Stimulated activated naive CD8-positive, alpha-beta T cell treated with anti-CD3 and anti-CD28 coated beads, Interleukin-15, Interleukin-2, amounts not matched to agents 100 ng/mL and 50 ng/mL, for 24 hours (primary cell): Measurements from ENCODE around the gene SVEP1.
"Not testable (repeated sequence)": the region's sequence is repeated elsewhere in the genome, so short reads cannot be mapped to it uniquely, and the experiment has no call there.

Experiments
- H3K27ac Mint-ChIP-seq: one replicate; pipeline ENCODE4 v1.8.0; 2021; ENCODE audit warnings: mild to moderate bottlenecking, mixed read lengths
- H3K27me3 Mint-ChIP-seq: one replicate; pipeline ENCODE4 v1.8.0; 2021; ENCODE audit warnings: mixed read lengths
- H3K36me3 Mint-ChIP-seq: one replicate; pipeline ENCODE4 v1.8.0; 2021; ENCODE audit warnings: low read depth, mixed read lengths
- H3K4me1 Mint-ChIP-seq: one replicate; pipeline ENCODE4 v1.8.0; 2021; ENCODE audit warnings: low read depth, mixed read lengths
- H3K4me3 Mint-ChIP-seq: one replicate; pipeline ENCODE4 v1.8.0; 2021; ENCODE audit warnings: mild to moderate bottlenecking, mixed read lengths
- H3K9me3 Mint-ChIP-seq: one replicate; pipeline ENCODE4 v1.8.0; 2021; ENCODE audit warnings: mixed read lengths

SVEP1 gene

DNA sequence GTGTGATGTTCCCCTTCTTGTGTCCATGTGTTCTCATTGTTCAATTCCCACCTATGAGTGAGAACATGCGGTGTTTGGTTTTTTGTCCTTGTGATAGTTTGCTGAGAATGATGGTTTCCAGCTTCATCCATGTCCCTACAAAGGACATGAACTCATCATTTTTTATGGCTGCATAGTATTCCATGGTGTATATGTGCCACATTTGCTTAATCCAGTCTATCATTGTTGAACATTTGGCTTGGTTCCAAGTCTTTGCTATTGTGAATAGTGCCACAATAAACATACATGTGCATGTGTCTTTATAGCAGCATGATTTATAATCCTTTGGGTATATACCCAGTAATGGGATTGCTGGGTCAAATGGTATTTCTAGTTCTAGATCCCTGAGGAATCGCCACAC, 220.5 kb downstream of the SVEP1 start:
- H3K9me3 Mint-ChIP-seq, H3K4me3 Mint-ChIP-seq, H3K4me1 Mint-ChIP-seq, H3K27me3 Mint-ChIP-seq, H3K27ac Mint-ChIP-seq, H3K36me3 Mint-ChIP-seq: not testable (repeated sequence)

DNA sequence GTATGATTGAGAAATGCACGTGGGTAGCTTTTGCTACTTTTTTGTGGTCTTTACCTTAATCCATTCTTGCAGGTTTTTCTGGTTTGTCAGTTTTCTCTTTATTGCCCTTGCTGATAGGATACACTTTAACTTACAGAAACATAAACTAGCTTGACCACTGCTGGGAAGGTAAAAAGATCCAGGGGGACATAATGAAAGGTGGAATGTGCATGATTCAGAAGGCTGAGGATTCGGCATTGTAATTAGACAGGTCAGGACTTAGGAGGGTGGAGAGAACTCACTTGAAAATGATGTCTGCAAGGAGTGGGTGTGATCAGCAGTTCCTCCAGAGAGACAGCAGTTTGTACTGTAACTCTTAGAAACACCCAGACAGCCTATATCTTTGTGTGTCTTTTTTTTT, 222.0 kb downstream of the SVEP1 start:
- no peak overlapping the region for H3K4me3 Mint-ChIP-seq
- H3K27ac Mint-ChIP-seq, result no peak overlapping the region
- H3K9me3 Mint-ChIP-seq, result no peaks in the 10 kb centered on the region
- H3K36me3 Mint-ChIP-seq, result no peaks in the 10 kb centered on the region
- H3K27me3 Mint-ChIP-seq, result no peaks in the 10 kb centered on the region
- H3K4me1 Mint-ChIP-seq, result no peaks in the 10 kb centered on the region

DNA sequence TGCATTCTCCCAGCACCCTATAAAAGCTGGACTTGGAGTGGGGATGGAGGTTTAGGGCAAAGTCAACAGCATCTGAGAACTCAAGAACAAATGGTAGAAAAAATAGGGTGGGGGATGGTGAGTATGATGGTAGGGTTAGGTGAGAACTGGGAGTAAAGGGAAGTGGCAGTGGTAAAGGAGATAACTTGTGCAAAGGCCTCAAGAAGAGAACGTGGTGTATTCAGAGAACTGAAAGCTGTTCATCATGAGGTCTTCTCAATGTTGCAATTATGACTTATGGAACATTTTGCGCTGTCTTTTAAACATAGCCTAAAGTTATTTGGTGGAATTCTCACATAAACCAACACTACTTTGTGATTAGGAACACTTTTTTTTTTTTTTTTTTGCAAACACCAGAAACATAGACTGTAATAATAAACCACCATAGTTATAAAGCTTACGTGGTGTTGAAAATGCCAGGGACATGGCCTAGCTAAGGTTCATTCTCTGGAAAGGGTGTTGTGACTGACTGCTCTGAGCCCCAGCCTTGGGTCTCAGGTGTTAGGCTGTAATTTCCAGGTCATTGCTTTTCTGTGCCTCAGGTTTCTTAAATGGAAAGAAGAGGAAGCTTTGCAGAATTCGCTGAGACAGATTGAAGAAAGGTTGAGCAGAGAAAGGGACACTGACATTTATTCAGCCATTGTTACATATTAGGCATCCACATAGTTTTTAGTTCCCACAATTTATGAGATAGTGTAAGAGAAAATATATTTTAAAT, 222.7 kb downstream of the SVEP1 start:
- Mint-ChIP-seq H3K9me3 (no peaks in the 10 kb centered on the region), H3K27ac (no peak overlapping the region), H3K4me1 (no peaks in the 10 kb centered on the region), H3K36me3 (no peaks in the 10 kb centered on the region), H3K4me3 (no peak overlapping the region), H3K27me3 (no peaks in the 10 kb centered on the region)

DNA sequence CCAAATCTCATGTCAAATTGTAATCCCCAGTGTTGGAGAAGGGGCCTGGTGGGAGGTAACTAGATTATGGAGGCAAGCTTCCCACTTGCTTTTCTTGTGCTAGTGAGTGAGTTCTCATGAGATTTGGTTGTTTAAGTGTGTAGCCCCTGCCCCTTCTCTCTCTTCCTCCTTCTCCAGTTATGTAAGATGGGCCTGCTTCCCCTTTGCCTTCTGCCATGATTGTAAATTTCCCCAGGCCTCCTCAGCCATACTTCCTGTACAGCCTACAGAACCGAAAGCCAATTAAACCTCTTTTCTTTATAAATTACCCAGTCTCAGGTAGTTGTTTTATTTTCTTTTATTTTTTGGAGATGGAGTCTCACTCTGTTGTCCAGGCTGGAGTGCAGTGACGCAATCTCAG, 223.6 kb downstream of the SVEP1 start:
- Mint-ChIP-seq H3K27ac (no peak overlapping the region), H3K27me3 (no peaks in the 10 kb centered on the region), H3K9me3 (no peaks in the 10 kb centered on the region), H3K4me1 (no peaks in the 10 kb centered on the region), H3K4me3 (no peak overlapping the region), H3K36me3 (no peaks in the 10 kb centered on the region)

DNA sequence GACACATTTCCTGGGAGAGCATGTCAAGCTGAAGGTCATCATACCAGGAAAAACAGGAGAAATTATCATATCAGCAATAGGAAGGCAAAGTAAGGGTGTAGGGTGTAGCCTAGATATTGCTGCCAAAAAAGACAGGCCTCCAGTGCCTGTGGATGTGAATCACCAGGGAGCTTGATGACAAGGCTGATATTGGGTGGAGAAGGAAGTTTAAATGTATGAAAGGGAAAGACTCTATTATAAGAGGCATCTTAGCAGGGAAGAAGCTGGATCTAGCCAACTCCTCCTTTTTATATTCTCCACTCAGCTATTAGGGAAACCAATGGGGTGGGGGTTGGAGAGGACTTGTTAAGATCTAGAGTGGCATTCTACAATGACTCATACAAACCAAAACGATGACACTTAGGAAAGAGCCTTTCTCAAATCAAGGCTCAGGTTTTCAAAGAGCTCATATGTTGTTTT, 228.5 kb downstream of the SVEP1 start:
- Mint-ChIP-seq H3K27me3 (no peaks in the 10 kb centered on the region), H3K4me3 (no peak overlapping the region), H3K36me3 (no peaks in the 10 kb centered on the region), H3K4me1 (no peaks in the 10 kb centered on the region), H3K9me3 (no peaks in the 10 kb centered on the region), H3K27ac (no peak overlapping the region)

DNA sequence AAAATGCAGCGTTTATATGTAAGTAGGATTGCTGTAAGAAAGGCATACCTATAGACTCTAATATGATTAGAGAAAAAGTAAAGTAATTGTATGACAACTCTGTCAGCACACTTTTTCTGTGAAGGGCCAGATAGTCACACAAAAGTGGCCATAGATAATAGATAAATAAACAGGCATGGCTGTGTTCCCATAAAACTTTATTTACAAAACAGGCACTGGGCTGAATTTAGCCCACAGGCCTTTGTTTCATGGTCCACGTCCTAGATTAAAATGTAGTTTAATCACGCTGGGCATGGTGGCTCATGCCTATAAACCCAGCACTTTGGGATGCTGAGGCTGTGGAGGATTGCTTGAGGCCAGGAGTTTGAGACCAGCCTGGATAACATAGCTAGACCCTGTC, 233.2 kb downstream of the SVEP1 start:
- H3K27me3 Mint-ChIP-seq, result no peaks in the 10 kb centered on the region
- H3K27ac Mint-ChIP-seq, result no peak overlapping the region
- no peak overlapping the region for H3K4me3 Mint-ChIP-seq
- H3K9me3 Mint-ChIP-seq, result no peaks in the 10 kb centered on the region
- no peaks in the 10 kb centered on the region for H3K4me1 Mint-ChIP-seq
- H3K36me3 Mint-ChIP-seq, result no peaks in the 10 kb centered on the region

DNA sequence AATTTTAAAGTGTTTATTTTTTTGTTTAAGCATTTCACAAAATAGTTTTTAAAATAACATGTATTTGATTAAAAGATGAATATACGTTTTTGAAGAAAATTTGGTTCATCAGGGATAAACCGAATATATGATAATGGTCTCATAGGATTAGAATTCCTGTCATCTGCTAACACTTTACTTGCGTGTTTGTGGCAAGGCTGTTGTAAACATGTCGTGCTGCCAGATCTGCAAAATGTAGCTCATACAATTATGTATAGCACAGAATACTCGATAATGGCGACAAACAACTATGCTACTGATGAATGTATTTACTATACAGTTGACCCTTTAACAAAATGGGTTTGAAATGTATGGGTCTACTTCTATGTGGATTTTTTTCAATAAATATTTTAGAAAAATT, 234.7 kb downstream of the SVEP1 start:
- no peak overlapping the region for H3K4me3 Mint-ChIP-seq
- no peaks in the 10 kb centered on the region for H3K36me3 Mint-ChIP-seq
- no peak overlapping the region for H3K27ac Mint-ChIP-seq
- H3K27me3 Mint-ChIP-seq, result no peaks in the 10 kb centered on the region
- no peaks in the 10 kb centered on the region for H3K4me1 Mint-ChIP-seq
- no peaks in the 10 kb centered on the region for H3K9me3 Mint-ChIP-seq

DNA sequence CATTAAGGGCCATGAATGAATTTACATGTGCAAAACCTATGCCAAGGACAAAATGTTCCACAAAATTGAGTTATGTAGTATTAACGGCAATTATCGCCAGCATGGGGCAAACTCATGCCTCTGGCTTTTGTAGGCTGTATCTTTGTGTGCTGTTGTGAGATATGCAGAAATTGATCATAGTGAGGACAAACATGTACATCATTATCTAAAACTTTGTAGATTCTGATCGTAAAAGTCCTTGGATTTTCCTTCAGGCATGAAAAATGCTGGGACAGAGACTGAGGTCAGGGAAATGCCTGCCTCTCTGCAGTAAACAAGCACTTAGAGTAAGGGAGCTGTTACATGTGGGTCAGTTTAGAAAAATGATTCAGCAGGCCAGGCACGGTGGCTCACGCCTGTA, 236.0 kb downstream of the SVEP1 start:
- Mint-ChIP-seq H3K36me3 (no peaks in the 10 kb centered on the region), H3K9me3 (no peaks in the 10 kb centered on the region), H3K4me1 (no peaks in the 10 kb centered on the region), H3K27me3 (no peaks in the 10 kb centered on the region), H3K4me3 (no peak overlapping the region), H3K27ac (no peak overlapping the region)

DNA sequence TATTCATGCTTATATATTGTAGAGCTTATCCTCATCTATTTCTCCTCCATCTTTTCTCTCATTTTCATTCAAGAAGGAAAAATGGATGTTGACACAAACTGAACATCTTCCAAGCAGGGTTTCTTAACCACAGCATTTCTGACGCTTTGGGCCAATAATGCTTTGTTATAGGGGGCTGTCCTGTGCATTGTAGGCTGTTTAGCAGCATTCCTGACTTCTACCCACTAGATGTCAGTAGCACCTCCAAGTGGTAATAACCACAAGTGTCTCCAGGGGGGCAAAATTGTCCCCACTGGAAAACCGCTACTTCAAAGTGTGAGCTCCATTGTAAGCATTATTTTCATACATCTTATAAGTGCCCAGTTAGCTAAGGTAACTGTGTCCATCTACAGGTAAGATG, 239.2 kb downstream of the SVEP1 start:
- Mint-ChIP-seq H3K27ac (no peak overlapping the region), H3K9me3 (no peaks in the 10 kb centered on the region), H3K36me3 (no peaks in the 10 kb centered on the region), H3K4me3 (no peak overlapping the region), H3K27me3 (peaks cover 1% of the 10 kb centered on the region), H3K4me1 (no peaks in the 10 kb centered on the region)

DNA sequence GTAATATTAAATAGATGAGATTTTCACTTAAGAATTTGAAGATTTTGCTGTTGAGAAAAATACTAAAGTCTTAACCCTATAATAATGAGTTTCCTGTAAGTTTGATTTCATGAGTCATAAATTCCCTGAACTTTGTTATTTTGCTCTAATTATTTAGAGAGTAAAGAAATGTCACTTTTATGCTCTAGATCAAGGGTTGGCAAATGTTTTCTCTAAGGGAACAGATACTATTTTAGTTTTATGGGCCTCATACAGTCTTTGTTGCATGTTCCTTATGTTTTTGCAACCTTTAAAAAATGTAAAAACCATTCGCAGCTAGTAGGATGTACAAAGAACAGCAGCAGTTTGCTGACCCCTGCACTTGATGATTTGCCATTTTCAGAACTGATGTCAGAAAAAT, 241.4 kb downstream of the SVEP1 start:
- Mint-ChIP-seq H3K4me3 (no peak overlapping the region), H3K27me3 (peaks cover 7% of the 10 kb centered on the region), H3K4me1 (peaks cover 3% of the 10 kb centered on the region), H3K9me3 (no peaks in the 10 kb centered on the region), H3K36me3 (no peaks in the 10 kb centered on the region), H3K27ac (no peak overlapping the region)

DNA sequence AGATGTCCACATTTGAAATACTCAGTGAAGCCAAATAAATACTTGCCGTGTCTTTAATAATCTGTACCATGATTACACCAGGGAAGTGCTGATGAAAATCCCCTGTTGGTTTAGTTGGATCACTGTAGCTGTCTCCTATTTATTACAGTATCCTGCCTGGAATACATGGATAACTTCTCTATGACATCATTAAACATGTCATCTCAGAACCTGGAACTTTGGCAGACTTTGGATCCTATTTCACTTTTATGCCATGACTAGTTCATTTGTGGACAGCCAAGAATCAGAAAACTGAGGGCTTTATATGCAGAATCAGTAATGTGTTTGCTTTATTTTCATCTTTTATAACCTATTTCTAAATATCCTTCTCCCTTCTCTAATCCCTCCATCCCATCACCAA, 241.8 kb downstream of the SVEP1 start, which contains the start of gene TXNDC8:
Gene TXNDC8, minus strand, starts transcription at position 137 of the 400 bp plus-strand sequence.
- Mint-ChIP-seq H3K36me3 (no peaks in the 10 kb centered on the region), H3K9me3 (no peaks in the 10 kb centered on the region), H3K4me1 (peaks cover 3% of the 10 kb centered on the region), H3K27ac (no peak within 1 kb of the TSS), H3K27me3 (peaks cover 10% of the 10 kb centered on the region), H3K4me3 (no peak within 1 kb of the TSS)

DNA sequence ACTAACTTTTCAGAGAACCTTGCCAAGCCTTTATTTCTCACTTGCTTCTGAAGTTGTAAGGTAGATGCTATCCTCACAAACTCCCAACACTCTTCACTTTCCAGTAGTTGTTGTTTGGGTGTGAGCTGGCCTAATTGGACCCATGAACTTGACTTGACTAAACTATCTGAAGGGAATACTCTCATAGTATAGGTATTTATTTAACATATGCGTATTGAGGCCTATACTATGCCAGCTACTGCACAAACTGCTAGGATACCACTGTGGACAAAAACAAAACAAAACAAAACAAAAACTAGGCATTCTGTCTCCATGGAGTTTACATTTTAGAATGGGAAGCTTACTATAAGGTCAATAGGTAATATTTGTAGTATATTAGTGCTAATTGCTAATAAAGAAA, 243.2 kb downstream of the SVEP1 start:
- Mint-ChIP-seq H3K4me3 (no peak overlapping the region), H3K27ac (no peak overlapping the region), H3K9me3 (no peaks in the 10 kb centered on the region), H3K4me1 (peaks cover 3% of the 10 kb centered on the region), H3K27me3 (peaks cover 13% of the 10 kb centered on the region), H3K36me3 (no peaks in the 10 kb centered on the region)

DNA sequence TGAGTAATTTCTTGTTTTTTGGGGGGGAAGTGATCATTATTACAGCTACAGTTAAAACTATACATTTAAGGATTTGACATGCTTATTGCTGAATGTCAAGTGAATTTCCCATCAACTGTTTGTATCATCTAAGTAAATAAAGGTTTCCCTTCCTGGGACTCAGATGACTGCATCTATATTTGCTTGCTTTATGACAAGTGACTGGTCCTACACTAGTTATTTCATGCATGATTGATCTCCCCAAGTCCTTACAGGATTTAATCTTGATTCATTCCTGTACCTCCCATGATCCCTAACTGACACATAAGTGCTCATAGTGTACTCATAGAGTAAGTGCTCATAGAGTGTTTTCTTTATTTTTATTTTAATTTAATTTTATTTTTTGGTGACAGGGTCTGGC, 244.7 kb downstream of the SVEP1 start:
- H3K36me3 Mint-ChIP-seq, result no peaks in the 10 kb centered on the region
- no peak overlapping the region for H3K27ac Mint-ChIP-seq
- H3K4me3 Mint-ChIP-seq, result no peak overlapping the region
- peaks cover 15% of the 10 kb centered on the region for H3K27me3 Mint-ChIP-seq
- peaks cover 3% of the 10 kb centered on the region for H3K4me1 Mint-ChIP-seq
- no peaks in the 10 kb centered on the region for H3K9me3 Mint-ChIP-seq

DNA sequence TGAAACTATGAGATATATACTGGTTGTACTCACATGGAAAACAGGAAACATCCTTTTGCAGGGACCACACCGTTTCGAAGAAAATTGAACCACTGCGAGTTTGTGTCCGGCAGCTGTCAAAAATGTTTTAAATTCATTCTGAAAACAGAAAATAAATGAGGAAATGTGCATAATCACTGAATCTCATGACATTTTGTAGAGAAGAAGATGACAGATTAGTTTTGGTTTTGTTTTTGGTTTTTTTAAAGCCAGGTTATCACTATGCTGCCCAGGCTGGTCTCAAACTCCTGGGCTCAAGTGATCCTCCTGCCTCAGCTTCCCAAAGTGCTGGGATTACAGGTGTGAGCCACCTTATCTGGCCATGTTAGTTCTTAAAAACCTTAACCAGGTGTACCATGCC, 245.4 kb downstream of the SVEP1 start:
- Mint-ChIP-seq H3K27ac (no peak overlapping the region), H3K27me3 (peaks cover 15% of the 10 kb centered on the region), H3K4me3 (no peak overlapping the region), H3K36me3 (no peaks in the 10 kb centered on the region), H3K9me3 (no peaks in the 10 kb centered on the region), H3K4me1 (peaks cover 3% of the 10 kb centered on the region)

DNA sequence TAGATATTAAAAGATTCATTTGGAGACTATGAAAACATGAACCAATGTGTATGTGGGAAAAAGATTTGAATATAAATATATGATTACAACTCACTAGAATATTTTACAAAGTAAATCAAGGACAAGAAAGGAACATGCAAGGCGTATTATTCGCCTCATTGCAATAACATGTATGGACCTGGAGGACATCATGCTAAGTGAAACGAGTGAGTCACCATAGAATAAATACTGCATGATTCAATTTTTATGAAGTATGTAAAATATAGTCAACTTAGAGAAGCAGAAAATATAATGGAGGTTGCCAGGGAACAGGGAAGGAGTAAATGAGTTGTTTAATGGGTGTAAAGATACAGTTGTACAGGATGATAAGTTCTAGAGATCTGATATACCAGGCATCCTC, 246.8 kb downstream of the SVEP1 start:
- Mint-ChIP-seq H3K4me3 (no peak overlapping the region), H3K27me3 (peaks cover 15% of the 10 kb centered on the region), H3K9me3 (no peaks in the 10 kb centered on the region), H3K27ac (no peak overlapping the region), H3K36me3 (no peaks in the 10 kb centered on the region), H3K4me1 (peaks cover 3% of the 10 kb centered on the region)

DNA sequence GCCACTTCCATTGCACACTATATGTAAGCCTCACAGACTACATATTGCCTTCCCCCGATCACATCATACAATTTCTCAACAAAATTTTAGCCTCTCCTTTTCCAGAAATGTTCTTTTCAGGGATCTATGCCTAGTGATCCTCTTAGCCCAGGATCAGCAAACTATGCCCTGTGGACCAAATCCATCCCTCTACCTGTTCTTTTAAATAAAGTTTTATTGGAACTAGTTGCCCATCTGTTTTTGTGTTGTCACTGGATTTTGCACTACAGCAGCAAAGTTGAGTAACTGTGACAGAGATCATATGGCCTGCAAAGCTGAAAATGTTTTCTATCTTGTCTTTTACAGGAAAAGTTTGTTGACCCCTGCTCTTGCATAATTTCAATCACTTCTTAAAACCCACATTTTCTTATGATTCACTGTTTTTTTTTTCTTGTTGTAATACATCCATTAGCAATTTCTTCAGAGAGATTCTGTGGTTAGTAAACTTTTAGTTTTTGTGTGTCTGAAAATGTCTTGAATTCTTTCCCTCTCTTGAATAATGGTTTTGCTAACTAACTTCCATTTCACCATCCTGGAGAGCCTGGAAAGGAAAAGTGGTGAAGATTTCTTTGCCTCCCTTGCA, 248.9 kb downstream of the SVEP1 start:
- peaks cover 3% of the 10 kb centered on the region for H3K4me1 Mint-ChIP-seq
- H3K9me3 Mint-ChIP-seq, result no peaks in the 10 kb centered on the region
- no peak overlapping the region for H3K27ac Mint-ChIP-seq

More for the DNA sequence above, 248.9 kb downstream of the SVEP1 start:
- no peaks in the 10 kb centered on the region for H3K36me3 Mint-ChIP-seq
- H3K27me3 Mint-ChIP-seq, result peaks cover 15% of the 10 kb centered on the region
- no peak overlapping the region for H3K4me3 Mint-ChIP-seq
